Measurements from ENCODE around the gene CPNE7.

CPNE7 gene

DNA sequence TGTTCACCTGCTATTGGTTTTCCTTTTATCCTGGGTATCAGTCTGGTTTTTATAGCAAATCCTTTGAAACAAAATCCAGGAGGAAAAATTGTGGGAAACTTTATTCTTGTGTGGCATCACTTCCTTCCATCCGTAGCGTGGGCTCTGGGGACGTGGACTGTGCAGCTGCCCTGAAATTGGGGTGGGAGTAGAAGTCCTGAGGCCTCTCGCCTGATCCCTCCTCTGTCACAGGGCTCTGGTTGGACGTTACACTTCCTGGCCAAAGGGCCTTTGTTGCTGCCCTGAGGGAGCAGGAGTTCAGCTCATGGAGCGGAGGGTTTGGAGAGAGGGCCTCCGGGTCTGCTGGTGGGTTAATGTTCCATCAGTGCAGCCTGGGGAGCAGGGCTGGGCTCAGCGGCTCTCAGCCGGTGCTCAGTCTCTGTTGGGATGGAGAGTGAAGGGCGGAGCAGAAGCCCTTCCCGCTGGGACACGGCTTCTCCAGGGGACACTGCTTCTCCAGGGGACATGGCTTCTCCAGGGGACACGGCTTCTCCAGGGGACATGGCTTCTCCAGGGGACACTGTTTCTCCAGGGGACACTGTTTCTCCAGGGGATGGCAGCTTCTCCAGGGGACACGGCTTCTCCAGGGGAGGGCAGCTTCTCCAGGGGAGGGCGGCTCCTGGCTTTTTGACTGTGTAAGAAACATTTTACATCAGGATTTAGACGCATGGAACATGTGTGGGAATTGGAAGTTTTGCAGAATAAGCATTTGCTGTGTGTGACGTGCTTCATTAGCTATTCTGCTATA, 30.3 kb upstream of the CPNE7 start:
- DNase-seq: no peak
- TF ChIP-seq POLR2A (IDR thresholded peaks at IDR 0.05; ENCODE audit: low read length) (no peak), GATA1 (IDR thresholded peaks at IDR 0.05; ENCODE audit: low read depth, low read length) (no peak)

DNA sequence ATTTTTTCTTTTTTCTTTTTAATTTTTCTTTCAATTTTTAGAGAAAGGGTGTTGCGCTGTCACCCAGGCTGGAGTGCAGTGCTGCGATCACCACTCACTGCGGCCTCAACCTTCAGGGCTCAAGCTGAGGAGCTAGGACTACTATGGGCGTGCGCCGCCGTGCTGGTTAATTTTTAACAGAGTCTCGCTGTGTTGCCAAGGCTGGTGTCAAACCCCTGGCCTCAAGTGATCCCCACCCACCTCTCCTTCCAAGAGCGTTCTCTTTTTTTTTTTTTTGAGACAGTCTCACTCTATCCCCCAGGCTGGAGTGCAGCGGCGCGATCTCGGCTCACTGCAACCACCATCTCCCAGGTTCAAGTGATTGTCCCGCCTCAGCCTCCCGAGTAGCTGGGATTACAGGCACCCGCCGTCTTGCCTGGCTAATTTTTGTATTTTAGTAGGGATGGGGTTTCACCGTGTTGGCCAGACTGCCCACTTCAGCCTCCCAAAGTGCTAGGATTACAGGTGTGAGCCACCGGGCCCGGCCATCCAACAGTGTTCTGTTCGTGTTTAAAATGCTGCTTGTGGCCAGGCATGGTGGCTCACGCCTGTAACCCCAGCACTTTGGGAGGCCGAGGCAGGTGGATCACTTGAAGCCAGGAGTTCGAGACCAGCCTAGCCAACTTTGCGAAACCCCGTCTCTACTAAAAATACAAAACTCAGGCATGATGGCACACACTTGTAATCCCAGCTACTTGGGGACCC, 29.6 kb upstream of the CPNE7 start:
- TF ChIP-seq GATA1 (IDR thresholded peaks at IDR 0.05; ENCODE audit: low read depth, low read length) (no peak), POLR2A (IDR thresholded peaks at IDR 0.05; ENCODE audit: low read length) (no peak)
- no peak for DNase-seq

DNA sequence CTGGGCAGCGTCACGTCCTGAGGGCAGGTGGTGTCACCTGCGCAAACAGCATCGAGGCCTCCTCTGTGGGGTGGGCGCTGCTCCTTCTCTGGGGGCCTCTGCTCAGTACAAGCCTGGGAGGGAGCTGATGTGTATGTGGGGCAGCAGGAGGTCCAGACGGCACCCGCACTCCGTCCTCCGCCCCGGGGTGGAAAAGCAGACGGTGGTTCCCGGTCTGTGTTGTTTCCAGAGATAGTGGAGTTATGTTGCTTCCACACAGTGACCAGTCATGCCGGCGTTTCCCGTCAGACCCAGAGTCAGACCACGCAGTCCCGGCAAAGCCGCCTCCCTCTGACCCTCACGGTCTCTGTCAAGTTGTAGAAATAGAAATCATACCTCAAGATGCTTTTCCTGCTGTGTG, 28.8 kb upstream of the CPNE7 start:
- no peak for TF ChIP-seq POLR2A (IDR thresholded peaks at IDR 0.05; ENCODE audit: low read length)
- TF ChIP-seq GATA1 (IDR thresholded peaks at IDR 0.05; ENCODE audit: low read depth, low read length): no peak
- DNase-seq: no peak

DNA sequence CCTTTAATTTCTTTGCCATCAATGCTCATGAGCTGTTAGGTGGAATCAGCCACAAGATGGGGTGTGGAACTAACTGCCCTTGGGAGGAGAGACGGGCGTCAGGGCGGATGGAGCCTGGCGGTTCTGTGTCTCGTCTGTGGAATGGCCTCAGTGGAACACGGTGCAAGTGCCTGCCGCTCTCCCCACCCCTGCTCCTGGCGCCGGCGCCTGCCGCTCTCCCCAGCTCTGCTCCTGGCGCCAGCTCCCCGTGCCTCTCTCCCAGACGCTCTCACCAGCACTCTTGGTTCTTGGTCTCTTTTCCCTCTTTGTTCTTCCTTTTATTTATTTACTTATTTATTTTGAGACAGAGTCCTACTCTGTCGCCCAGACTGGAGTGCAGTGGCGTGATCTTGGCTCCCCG, 28.3 kb upstream of the CPNE7 start:
- DNase-seq: no peak
- TF ChIP-seq POLR2A (IDR thresholded peaks at IDR 0.05; ENCODE audit: low read length) (no peak), GATA1 (IDR thresholded peaks at IDR 0.05; ENCODE audit: low read depth, low read length) (no peak)

DNA sequence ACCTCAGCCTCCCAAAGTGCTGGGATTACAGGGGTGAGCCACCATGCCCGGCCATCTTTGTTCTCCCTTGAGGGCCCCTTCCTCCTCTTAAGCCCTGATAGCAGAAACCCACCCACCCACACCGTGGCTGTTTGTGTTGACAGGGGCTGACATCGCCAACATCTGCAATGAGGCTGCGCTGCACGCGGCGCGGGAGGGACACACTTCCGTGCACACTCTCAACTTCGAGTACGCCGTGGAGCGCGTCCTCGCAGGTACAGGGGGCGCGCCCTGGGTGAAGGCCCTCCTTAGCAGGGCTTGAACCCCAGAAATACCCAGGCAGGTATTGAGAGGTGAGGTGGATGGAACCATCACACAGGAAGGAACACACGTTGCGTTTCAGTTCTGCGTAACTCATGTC, 27.7 kb upstream of the CPNE7 start:
- TF ChIP-seq GATA1 (IDR thresholded peaks at IDR 0.05; ENCODE audit: low read depth, low read length) (no peak), POLR2A (IDR thresholded peaks at IDR 0.05; ENCODE audit: low read length) (no peak)
- DNase-seq: no peak

DNA sequence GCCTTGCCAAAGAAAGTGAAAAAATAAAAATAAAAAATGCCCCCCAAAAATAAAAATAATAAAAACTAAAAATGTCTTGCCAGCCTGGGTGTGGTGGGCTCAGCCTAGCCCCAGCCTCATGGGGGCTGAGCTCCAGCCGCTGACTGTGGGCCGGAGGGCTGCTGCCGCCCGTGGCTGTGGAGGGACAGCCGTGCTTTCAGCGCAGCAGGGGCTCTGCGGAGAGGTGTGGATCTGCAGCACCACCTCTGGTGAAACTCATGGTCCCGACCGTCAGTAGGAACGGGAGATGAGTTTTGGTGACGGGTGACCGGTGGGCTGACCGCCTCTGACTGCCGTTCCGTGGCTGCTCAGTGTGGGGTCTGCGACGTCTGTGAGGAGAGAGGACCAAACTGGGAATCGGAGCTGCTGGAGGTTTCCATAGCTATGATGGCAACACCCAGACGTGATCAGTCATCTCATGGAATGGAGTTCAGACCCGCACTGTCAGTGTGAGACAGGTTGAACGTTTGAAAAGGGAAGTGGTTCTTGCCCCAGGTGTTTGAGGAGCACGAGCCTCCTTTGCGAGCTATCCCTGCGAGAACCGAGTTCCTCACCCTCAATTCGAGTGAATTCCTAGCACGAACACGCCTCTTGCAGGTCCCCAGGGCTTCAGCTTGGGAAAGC, 27.1 kb upstream of the CPNE7 start:
- TF ChIP-seq POLR2A (IDR thresholded peaks at IDR 0.05; ENCODE audit: low read length) (no peak), GATA1 (IDR thresholded peaks at IDR 0.05; ENCODE audit: low read depth, low read length) (no peak)

DNA sequence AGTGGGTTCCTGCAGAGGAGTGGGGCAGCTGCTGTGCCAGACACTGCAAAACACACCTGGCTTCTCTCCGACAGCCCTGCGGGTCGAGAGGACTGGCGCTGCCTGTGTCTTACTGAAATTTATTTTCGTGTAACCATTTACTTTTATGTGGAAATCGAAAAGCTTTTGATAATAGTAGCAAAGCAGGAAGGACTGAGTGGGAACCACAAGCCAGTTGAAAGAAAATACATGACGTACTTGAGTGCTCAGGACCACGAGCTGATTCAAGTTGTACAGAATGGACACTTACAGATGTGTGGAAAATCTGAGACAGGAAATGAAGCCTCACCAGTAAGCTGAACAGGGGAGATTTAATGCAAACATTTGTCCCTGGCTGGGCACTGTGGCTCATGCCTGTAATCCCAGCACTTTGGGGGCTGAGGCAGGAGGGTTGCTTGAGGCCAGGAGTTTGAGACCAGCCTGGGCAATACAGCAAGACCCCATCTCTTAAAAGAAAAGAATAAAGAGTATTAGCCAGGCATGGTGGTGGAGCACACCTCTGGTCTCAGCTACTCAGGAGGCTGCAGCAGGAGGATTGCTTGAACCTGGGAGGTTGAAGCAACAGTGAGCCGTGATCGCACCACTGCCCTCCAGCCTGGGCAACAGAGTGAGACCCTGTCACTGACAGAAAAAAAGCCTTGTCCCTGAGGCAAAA, 26.4 kb upstream of the CPNE7 start:
- no peak for TF ChIP-seq POLR2A (IDR thresholded peaks at IDR 0.05; ENCODE audit: low read length)
- TF ChIP-seq GATA1 (IDR thresholded peaks at IDR 0.05; ENCODE audit: low read depth, low read length): no peak
- DNase-seq: no peak

More for the DNA sequence above, 27.1 kb upstream of the CPNE7 start:
- no peak for DNase-seq

DNA sequence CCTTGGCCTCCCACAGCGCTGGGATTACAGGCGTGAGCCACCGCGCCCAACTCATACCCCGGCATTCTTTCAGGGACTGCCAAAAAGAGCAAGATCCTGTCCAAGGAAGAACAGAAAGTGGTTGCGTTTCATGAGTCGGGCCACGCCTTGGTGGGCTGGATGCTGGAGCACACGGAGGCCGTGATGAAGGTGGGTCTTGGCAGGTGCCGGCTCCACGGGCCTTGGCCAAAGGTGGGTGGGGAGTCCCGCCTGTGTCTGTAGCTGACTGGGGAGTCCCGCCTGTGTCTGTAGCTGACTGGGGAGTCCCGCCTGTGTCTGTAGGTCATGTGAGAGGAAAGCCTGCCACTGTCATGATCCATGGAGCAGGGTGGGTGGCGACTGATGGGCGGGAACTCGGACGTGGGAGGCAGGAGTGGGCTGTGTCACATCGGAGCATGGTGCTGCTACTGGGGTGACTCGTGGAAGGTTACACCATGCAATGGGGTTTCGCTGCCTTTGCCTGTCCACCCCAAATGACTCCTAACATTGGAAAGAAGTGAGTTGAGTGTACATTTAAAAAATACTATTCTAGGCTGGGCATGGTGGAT, 25.0 kb upstream of the CPNE7 start:
- DNase-seq: no peak
- no peak for TF ChIP-seq POLR2A (IDR thresholded peaks at IDR 0.05; ENCODE audit: low read length)
- no peak for TF ChIP-seq GATA1 (IDR thresholded peaks at IDR 0.05; ENCODE audit: low read depth, low read length)

DNA sequence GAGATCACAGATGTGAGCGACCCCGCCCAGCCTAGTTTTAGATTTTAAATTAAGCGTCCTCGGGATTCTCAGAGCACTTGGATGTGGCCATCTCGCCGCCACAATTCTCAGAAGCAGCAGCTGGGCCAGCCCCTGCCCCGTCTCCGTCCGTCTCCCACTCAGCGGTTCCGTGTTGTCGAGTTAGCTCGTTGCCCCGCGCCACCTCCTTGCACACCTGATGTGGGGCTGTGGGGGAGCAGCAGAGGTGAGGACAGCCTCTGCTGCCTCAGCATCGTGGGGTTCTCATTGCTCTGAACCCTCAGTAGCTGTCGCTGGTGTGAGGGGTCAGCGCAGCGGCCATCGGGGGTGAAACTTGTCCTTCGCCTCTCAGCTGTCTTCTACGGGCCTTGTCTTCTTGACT, 23.2 kb upstream of the CPNE7 start:
- TF ChIP-seq GATA1 (IDR thresholded peaks at IDR 0.05; ENCODE audit: low read depth, low read length): no peak
- TF ChIP-seq POLR2A (IDR thresholded peaks at IDR 0.05; ENCODE audit: low read length): no peak

DNA sequence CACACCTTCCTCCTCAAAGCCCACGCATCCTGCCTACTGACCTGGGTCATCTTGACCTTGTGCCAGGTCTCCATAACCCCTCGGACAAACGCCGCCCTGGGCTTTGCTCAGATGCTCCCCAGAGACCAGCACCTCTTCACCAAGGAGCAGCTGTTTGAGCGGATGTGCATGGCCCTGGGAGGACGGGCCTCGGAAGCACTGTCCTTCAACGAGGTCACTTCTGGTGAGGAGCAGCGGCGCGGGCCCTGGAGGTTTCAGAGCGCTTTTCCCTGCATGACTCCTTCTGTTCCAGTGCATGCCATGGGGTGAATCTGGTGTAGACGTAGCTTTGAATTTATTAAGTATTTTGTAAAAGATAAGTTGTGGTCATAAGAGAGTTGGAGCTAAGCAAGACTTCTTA, 22.6 kb upstream of the CPNE7 start:
- TF ChIP-seq POLR2A (IDR thresholded peaks at IDR 0.05; ENCODE audit: low read length) (no peak), GATA1 (IDR thresholded peaks at IDR 0.05; ENCODE audit: low read depth, low read length) (no peak)
- DNase-seq: no peak

More for the DNA sequence above, 23.2 kb upstream of the CPNE7 start:
- DNase-seq: no peak

DNA sequence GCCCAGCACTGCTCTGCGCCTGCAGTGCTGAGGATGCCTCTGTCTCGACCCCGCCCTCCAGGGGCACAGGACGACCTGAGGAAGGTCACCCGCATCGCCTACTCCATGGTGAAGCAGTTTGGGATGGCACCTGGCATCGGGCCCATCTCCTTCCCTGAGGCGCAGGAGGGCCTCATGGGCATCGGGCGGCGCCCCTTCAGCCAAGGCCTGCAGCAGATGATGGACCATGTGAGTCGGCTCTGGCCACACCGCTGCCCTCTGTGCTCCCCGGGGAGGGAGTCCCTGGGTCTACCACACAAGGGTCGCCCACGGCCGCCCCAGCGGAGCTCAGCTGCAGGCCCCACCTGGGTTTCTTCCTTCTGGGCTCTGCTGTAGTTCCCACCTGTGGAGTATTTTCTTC, 21.8 kb upstream of the CPNE7 start:
- DNase-seq: no peak
- no peak for TF ChIP-seq GATA1 (IDR thresholded peaks at IDR 0.05; ENCODE audit: low read depth, low read length)
- TF ChIP-seq POLR2A (IDR thresholded peaks at IDR 0.05; ENCODE audit: low read length): no peak

DNA sequence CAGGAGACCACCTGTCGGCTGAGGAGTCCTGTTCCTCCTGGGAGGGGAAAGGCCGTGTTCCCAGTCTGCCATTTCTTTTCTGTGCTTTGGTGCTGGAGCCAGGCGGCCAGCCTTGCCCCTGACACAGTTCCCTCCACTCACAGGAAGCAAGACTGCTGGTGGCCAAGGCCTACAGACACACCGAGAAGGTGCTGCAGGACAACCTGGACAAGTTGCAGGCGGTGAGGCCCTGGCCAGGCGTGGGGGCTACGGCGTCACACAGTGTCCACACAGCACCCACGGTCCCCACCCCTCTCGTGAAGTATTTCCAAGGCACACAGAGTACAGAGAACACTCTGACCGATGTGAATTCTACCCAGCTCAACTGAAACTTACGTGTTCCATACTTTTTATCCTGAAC, 21.2 kb upstream of the CPNE7 start:
- no peak for DNase-seq
- TF ChIP-seq POLR2A (IDR thresholded peaks at IDR 0.05; ENCODE audit: low read length): no peak
- no peak for TF ChIP-seq GATA1 (IDR thresholded peaks at IDR 0.05; ENCODE audit: low read depth, low read length)

DNA sequence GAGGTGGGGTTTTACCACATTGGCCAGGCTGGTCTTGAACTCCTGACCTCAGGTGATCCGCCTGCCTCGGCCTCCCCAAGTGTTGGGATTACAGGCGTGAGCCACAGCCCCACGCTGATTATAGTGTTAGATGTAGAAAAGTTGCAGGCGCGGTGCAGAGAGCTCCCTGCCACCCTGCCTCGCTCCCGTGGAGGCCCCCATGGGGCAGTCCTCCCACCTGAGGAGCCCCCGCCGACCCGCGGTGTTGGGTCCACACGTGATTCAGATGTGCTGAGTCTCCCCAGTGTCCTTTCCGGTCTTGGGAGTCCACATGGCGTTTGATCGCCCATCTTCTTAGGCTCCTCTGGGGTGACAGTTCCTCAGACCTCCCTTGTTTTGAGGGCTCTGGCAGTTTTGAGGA, 20.3 kb upstream of the CPNE7 start:
- DNase-seq: no peak
- TF ChIP-seq POLR2A (IDR thresholded peaks at IDR 0.05; ENCODE audit: low read length) (no peak), GATA1 (IDR thresholded peaks at IDR 0.05; ENCODE audit: low read depth, low read length) (no peak)

Data from erythroblast (primary cell).